ENCODE data around the gene PRICKLE1.

The PRICKLE1 gene

GRCh38 chr12:42484996-42485395 lies 104.5 kb downstream of the PRICKLE1 start:
- no peak for DNase-seq

DNA sequence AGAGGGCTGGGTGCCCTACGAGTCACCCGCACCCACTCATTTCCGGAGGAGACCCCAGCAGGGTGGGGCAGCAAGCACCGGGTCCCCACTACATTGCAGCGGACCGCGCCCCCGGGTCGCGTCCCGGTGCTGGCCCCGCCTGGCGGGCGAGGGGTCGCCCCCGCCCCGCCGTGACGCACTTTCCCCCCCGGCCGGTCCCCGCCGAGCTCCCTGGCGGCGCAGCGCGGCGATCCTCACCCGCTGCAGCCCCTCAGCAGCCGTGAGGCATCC lies 106.1 kb downstream of the PRICKLE1 start:
- peak; percentile 35 for DNase-seq

GRCh38 chr12:42482748-42483520 lies 106.6 kb downstream of the PRICKLE1 start:
- DNase-seq: peak; percentile 46

DNA sequence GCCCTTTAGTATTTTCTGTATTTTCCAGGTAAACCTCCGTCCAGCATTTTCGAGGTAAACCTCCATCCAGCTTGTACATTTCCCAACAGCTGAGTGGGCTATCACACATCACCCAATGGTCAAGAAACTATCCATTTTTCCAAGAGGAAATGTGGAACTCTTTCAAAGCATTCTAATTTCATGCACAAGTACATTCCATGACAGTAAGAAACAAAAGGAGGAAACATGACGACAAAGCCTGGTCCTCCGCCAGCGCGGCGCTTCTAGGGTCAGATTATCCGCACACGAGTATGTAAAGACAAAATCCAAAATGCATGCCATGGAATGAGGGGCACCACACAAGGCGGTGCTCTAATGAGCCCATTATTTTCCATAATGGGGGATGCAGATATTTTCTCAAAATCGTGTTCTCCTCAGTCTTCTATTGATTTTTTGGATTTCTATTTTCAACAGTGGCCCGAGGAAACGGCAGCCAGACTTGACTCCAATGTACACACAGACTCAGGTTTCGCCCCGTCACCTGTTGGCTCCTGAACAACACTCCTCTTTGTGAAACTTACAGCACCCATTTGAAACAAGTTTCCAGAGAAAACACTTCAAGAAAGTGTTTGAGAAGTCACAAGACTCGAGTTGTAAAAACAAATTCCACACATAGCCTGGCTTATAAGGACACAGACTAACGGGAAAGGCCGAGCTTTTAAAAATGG lies 107.4 kb downstream of the PRICKLE1 start:
- no peak for DNase-seq

DNA sequence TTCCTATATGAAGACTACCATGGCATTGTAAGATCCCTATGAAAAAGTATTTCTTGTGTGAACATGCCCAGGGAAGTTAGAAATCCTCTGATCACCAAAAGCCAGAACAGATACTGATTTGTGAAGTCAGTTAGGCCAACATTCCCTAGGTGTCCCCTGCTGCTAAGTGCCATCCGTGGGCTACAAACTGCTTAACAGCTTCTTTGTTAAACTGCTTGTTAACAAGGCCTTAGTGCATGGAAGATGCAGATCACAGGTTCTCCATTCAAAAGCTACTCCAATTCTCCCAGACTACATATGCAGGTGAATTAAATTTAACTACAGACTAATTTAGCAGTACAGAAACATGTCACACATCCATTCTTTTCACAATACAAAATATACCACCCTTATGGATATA lies 108.2 kb downstream of the PRICKLE1 start:
- DNase-seq: no peak

DNA sequence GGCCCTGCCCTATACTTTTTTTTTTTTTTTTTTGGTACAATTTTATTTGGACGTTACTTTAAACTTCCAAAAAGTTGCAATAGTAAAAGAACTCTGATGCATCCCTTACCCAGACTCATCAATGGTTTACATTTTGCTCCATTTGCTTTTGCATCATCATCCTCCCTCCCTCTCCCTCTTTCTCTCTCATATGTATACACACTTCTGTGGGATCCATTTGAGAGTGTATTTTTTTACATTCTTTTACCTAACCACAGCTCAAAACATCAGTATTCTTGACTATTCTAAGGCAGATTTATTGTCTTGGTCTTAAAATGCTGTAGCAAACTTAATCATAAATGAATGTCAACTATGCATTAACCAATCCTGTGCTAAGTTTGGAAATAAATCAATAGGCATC lies 111.6 kb downstream of the PRICKLE1 start:
- DNase-seq: no peak

- no peak for DNase-seq
Observed at GRCh38 chr12:42475106-42475505, 114.4 kb downstream of the PRICKLE1 start.

- DNase-seq: no peak
Observed at GRCh38 chr12:42474391-42474790, 115.2 kb downstream of the PRICKLE1 start.

DNA sequence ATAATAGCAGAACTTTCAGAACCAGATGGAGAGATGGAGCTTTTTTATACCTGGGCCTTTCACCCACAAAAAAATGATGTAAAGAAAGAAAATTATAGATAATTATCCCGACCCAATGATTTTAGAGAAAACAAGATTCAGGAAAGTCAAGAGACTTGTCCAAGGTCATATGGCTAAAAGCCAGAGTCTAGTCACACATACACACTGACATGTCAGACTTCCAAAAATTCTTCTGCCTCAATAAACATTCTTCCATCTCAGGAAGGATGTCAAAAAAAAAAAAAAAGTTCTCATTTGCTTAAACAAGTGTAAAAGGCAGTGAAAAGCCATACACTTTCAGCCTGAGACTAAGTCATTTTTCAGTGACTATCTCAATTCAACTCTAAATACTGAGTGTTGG lies 116.0 kb downstream of the PRICKLE1 start:
- no peak for DNase-seq

- no peak for DNase-seq
Observed at GRCh38 chr12:42473130-42473529, 116.4 kb downstream of the PRICKLE1 start.

DNA sequence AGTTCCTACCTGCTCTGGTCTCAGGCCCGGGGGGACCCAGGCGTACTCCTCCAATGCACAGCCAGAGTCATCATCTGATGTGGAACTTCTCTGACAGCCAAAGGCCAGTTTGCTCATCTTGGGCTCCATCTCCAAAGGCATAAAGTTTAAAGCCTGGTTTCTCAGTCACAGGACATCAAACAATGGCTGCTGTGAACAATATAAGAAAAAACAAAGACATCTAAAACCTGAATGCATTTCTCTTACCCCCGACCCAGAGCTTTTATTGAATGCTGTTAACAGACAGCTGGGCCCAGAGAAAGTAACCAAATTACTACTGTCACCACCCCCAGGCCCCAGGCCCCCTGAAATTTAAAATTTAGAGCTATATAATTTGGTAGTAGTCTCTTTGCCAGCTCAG lies 117.2 kb downstream of the PRICKLE1 start:
- no peak for DNase-seq

- no peak for DNase-seq
Observed at GRCh38 chr12:42469355-42470175, 120.0 kb downstream of the PRICKLE1 start.

GRCh38 chr12:42468921-42469320 lies 120.6 kb downstream of the PRICKLE1 start:
- DNase-seq: no peak

DNA sequence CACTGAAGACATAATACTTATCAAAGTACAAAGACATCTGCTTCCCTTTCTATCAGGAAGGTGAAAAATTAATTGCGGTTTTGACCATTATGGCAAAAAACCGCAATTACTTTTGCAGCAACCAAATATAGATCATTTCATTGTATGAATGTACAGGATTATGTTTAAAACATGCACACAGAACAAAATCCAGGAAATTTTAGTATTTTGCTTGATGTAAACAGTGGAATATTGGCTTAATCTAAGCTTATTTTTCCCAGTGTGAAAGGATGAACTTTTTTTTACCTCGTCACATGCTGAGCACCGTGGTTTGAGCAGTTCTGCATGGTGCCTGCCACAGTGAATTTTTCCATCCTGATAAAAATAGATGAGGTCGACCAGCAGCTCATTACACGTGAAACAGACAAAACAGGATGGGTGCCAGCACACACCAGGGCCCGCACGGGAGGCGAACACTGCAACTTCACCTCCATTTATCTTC lies 121.2 kb downstream of the PRICKLE1 start:
- DNase-seq: no peak

GRCh38 chr12:42463671-42464070 lies 125.9 kb downstream of the PRICKLE1 start:
- no peak for DNase-seq

GRCh38 chr12:42462486-42462885 lies 127.1 kb downstream of the PRICKLE1 start:
- no peak for DNase-seq

- no peak for DNase-seq
Observed at GRCh38 chr12:42459336-42459847, 130.2 kb downstream of the PRICKLE1 start.

DNA sequence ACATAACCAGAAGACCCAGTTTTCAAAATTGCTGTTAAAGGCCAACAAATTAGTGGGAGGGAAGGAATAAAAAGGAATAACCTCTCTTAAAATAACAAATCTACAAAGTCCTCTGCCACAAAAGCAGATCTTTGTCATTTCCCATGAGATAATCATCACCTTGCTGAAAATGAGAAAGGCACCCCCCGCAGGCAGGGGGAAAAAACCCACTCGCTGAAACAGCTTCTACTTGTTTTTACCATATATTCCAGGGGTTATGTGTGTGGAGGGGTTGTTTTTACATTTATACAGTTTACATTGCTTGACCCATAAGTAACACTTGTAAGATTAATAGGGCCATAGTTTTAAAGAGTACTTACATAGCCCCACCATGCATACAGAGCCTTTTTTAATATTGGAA lies 131.0 kb downstream of the PRICKLE1 start:
- DNase-seq: no peak

DNA sequence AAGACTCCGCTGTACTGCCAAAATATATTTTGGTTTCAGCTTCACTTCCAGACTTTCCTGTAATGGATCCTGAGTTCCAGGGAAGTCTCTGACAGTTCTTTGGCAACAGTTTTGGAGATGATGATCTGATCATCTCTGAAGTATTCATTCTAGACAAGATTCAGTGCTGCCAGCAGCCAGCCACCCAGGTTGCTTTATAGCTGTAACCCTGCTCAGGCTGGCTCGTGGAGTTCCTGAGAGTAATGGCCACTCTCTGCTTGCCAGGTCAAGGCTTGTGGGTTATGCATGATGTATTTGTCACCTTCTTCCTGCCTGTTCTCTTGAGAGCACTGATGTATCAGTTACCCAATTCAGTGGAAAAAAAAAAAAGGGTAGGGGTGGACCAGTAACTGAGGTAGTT lies 139.3 kb downstream of the PRICKLE1 start:
- no peak for DNase-seq

- DNase-seq: no peak
Observed at GRCh38 chr12:42448841-42449240, 140.7 kb downstream of the PRICKLE1 start.

DNA sequence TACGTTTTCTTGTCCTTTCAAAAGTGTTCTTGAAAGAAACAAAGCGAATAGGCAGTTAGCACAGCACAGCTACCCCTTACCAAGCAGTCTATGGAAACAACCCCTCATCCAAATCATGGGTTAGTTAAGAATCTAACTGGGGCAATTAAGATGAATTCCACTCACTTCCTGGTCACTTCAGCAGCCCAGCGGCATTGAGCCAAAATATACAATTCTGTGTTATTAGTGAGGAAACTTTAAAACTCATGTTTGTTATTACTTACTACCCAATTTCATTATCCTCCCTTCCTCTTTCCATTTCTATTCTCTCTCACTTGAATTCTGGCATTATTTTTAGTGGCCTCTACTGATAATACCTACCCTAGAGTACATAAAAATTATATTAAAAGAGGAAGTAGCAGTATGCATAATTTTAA lies 142.2 kb downstream of the PRICKLE1 start:
- DNase-seq: no peak

DNA sequence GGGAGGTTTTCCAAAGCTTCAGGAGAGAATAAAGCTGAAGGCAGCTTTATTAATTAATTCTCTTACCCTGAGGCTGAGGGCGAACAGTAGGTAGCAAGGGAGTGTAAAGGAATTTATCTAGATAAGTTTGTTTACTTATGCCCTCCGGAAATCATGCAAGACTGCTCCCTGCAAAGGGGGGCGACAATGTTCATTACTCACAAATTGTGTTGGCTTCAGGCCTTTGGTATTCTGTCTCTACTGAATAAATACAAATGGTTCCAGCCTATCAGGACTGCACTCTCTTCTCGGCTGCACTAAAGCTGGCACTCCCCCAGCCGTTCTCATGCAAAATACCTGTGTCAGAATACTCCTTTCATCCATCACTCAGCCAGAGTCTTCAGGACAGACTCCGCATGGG lies 142.8 kb downstream of the PRICKLE1 start:
- DNase-seq: no peak

- no peak for DNase-seq
Observed at GRCh38 chr12:42445891-42446290, 143.7 kb downstream of the PRICKLE1 start.
